GM21737 (cell line): ENCODE results near the gene FGF22.

ENCODE experiments used
- ATAC-seq: cut with Tn5 transposase; IDR thresholded peaks from one replicate; pipeline ENCODE4 v1.9.1; 2021; ENCODE audit warnings: mild to moderate bottlenecking, moderate library complexity; ENCODE audit not compliant: unreplicated experiment

FGF22 gene

GRCh38 chr19:641702-642101 is 2.0 kb downstream of the FGF22 start:
- no peak for ATAC-seq

GRCh38 chr19:642767-643727 is 3.4 kb downstream of the FGF22 start:
- ATAC-seq = no peak

GRCh38 chr19:643736-644135 is 4.1 kb downstream of the FGF22 start:
- no peak for ATAC-seq

- no peak for ATAC-seq
Measured at GRCh38 chr19:644363-644762, 4.7 kb downstream of the FGF22 start.

GRCh38 chr19:644789-645188 is 5.1 kb downstream of the FGF22 start:
- ATAC-seq = no peak

GRCh38 chr19:645912-646778 is 6.5 kb downstream of the FGF22 start:
- ATAC-seq = no peak

GRCh38 chr19:646779-647565 is 7.3 kb downstream of the FGF22 start:
- no peak for ATAC-seq

GRCh38 chr19:647566-648284 is 8.0 kb downstream of the FGF22 start:
- ATAC-seq = no peak

GRCh38 chr19:648305-648704 is 8.6 kb downstream of the FGF22 start:
- no peak for ATAC-seq

- no peak for ATAC-seq
Measured at GRCh38 chr19:648904-649801, 9.5 kb downstream of the FGF22 start.

- ATAC-seq = no peak
Measured at GRCh38 chr19:650121-650520, 10.4 kb downstream of the FGF22 start.

GRCh38 chr19:651114-651818 is 11.6 kb downstream of the FGF22 start:
- ATAC-seq = no peak

GRCh38 chr19:651991-652390 is 12.3 kb downstream of the FGF22 start:
- no peak for ATAC-seq

- no peak for ATAC-seq
Measured at GRCh38 chr19:652467-653389, 13.0 kb downstream of the FGF22 start.

GRCh38 chr19:653425-653824 is 13.7 kb downstream of the FGF22 start:
- ATAC-seq = no peak

- no peak for ATAC-seq
Measured at GRCh38 chr19:655691-656090, 16.0 kb downstream of the FGF22 start.

GRCh38 chr19:656751-657559 is 17.3 kb downstream of the FGF22 start:
- ATAC-seq = no peak
